Measurements from ENCODE around the gene ZNF70.

The ZNF70 gene

GRCh38 chr22:23689414-23689813, 61.5 kb downstream of the ZNF70 start:
- DNase-seq = no peak

All from stimulated activated CD4-positive, alpha-beta T cell treated with anti-CD3 and anti-CD28 coated beads, Interleukin-2, amount 100 ng/mL, for 24 hours (primary cell).